Measurements from ENCODE around the gene KIAA0930. TPM values are rescaled to one million over a fixed set of nuclear protein-coding genes. Genes with fewer than 3 reads are reported as not detected.

The KIAA0930 gene
- total RNA-seq, 3 donors from 2014 or later: 29.4 to 45.3 (median 35.1) TPM

- no peak for DNase-seq (ENCODE audit: low spot score in 2 of 2)
- TF ChIP-seq POLR2A (IDR thresholded peaks at IDR 0.05): no peak
- peak in 2 of 3 donors; percentile 19 to 43 for TF ChIP-seq POLR2AphosphoS5 (IDR thresholded peaks at IDR 0.05)
- TF ChIP-seq, protein P1, sequence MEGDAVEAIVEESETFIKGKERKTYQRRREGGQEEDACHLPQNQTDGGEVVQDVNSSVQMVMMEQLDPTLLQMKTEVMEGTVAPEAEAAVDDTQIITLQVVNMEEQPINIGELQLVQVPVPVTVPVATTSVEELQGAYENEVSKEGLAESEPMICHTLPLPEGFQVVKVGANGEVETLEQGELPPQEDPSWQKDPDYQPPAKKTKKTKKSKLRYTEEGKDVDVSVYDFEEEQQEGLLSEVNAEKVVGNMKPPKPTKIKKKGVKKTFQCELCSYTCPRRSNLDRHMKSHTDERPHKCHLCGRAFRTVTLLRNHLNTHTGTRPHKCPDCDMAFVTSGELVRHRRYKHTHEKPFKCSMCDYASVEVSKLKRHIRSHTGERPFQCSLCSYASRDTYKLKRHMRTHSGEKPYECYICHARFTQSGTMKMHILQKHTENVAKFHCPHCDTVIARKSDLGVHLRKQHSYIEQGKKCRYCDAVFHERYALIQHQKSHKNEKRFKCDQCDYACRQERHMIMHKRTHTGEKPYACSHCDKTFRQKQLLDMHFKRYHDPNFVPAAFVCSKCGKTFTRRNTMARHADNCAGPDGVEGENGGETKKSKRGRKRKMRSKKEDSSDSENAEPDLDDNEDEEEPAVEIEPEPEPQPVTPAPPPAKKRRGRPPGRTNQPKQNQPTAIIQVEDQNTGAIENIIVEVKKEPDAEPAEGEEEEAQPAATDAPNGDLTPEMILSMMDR (IDR thresholded peaks at IDR 0.05): no peak
- H3K27me3 ChIP-seq: no peaks in the 10 kb centered on the region
- H3K4me3 ChIP-seq: no peak overlapping the region
- H3K4me1 ChIP-seq: no peaks in the 10 kb centered on the region
- peak overlapping the region; percentile 62 to 87 for H3K27ac ChIP-seq
- H3K36me3 ChIP-seq: no peaks in the 10 kb centered on the region
- H3K9me3 ChIP-seq: no peaks in the 10 kb centered on the region
- intact Hi-C loops (cut with DNase I; ENCODE audit: low total_unique reads): no loop called here
Measured at GRCh38 chr22:45246060-45246985, 5.6 kb upstream of the KIAA0930 start.

GRCh38 chr22:45244916-45245315 lies 4.2 kb upstream of the KIAA0930 start:
- no peaks in the 10 kb centered on the region for H3K36me3 ChIP-seq
- H3K9me3 ChIP-seq: no peaks in the 10 kb centered on the region
- no peak for TF ChIP-seq POLR2A (IDR thresholded peaks at IDR 0.05)
- TF ChIP-seq, protein P1 (IDR thresholded peaks at IDR 0.05): no peak
- TF ChIP-seq POLR2AphosphoS5 (IDR thresholded peaks at IDR 0.05): no peak
- H3K27me3 ChIP-seq: no peaks in the 10 kb centered on the region
- no peak overlapping the region for H3K4me3 ChIP-seq
- H3K4me1 ChIP-seq: no peaks in the 10 kb centered on the region
- DNase-seq (ENCODE audit: low spot score in 2 of 2): no peak
- intact Hi-C loops (cut with DNase I; ENCODE audit: low total_unique reads): no loop called here
- no peak overlapping the region for H3K27ac ChIP-seq

- Histone ChIP-seq H3K4me3 (no peak overlapping the region), H3K27ac (peak overlapping the region in 1 of 2 donors; percentile 45), H3K9me3 (no peaks in the 10 kb centered on the region), H3K36me3 (no peaks in the 10 kb centered on the region), H3K27me3 (no peaks in the 10 kb centered on the region), H3K4me1 (no peaks in the 10 kb centered on the region)
- TF ChIP-seq POLR2AphosphoS5 (IDR thresholded peaks at IDR 0.05) (no peak), POLR2A (IDR thresholded peaks at IDR 0.05) (no peak)
- TF ChIP-seq, protein P1 (IDR thresholded peaks at IDR 0.05): no peak
- intact Hi-C loops (cut with DNase I; ENCODE audit: low total_unique reads): no loop called here
- peak; percentile 58 to 84 for DNase-seq (ENCODE audit: low spot score in 2 of 2)
Measured at GRCh38 chr22:45242778-45243191, 2.1 kb upstream of the KIAA0930 start.

GRCh38 chr22:45240104-45240809 lies 437 bp downstream of the KIAA0930 start:
- TF ChIP-seq, protein P1 (IDR thresholded peaks at IDR 0.05): no peak
- no peak for TF ChIP-seq POLR2AphosphoS5 (IDR thresholded peaks at IDR 0.05)
- no peak for TF ChIP-seq POLR2A (IDR thresholded peaks at IDR 0.05)
- Histone ChIP-seq H3K27me3 (no peaks in the 10 kb centered on the region), H3K4me1 (no peaks in the 10 kb centered on the region), H3K9me3 (no peaks in the 10 kb centered on the region), H3K36me3 (no peaks in the 10 kb centered on the region), H3K4me3 (peak overlapping the region; percentile 69 to 85 (median 74)), H3K27ac (no peak overlapping the region)
- no peak for DNase-seq (ENCODE audit: low spot score in 2 of 2)
- intact Hi-C loops (cut with DNase I; ENCODE audit: low total_unique reads): no loop called here

GRCh38 chr22:45239681-45240051 lies 1.0 kb downstream of the KIAA0930 start:
- Histone ChIP-seq H3K4me3 (peak overlapping the region; percentile 69 to 85 (median 74)), H3K27ac (no peak overlapping the region), H3K27me3 (no peaks in the 10 kb centered on the region), H3K9me3 (no peaks in the 10 kb centered on the region), H3K36me3 (no peaks in the 10 kb centered on the region), H3K4me1 (no peaks in the 10 kb centered on the region)
- intact Hi-C loops (cut with DNase I; ENCODE audit: low total_unique reads): loop anchor here (10.0 kb wide), 1 partner anchor 75 kb away; the partner anchor contains the start of gene NUP50
- no peak for TF ChIP-seq POLR2AphosphoS5 (IDR thresholded peaks at IDR 0.05)
- TF ChIP-seq, protein P1 (IDR thresholded peaks at IDR 0.05): no peak
- TF ChIP-seq POLR2A (IDR thresholded peaks at IDR 0.05): no peak
- no peak for DNase-seq (ENCODE audit: low spot score in 2 of 2)

All from breast epithelium (tissue), 4 donors.